HG03060 (cell line): ENCODE results near the gene STRIT1.
"Not testable (repeated sequence)": the region's sequence is repeated elsewhere in the genome, so short reads cannot be mapped to it uniquely, and the experiment has no call there.

ENCODE experiments used
- ATAC-seq: cut with Tn5 transposase; IDR thresholded peaks from one replicate; pipeline ENCODE4 v1.9.1; 2021; ENCODE audit warnings: low read depth, moderate number of reproducible peaks; ENCODE audit not compliant: unreplicated experiment

STRIT1 gene

GRCh38 chr3:155275159-155275754, 18.2 kb downstream of the STRIT1 start:
- ATAC-seq, result not testable (repeated sequence)

DNA sequence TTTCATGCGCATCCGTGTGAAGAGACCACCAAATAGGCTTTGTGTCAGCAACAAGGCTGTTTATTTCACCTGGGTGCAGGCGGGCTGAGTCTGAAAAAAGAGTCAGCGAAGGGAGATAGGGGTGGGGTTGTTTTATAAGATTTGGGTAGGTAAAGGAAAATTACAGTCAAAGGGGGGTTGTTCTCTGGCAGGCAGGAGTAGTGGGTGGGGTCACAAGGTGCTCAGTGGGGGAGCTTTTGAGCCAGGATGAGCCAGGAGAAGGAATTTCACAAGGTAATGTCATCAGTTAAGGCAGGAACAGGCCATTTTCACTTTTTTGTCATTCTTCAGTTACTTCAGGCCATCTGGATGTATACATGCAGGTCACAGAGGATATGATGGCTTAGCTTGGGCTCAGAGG, 19.0 kb downstream of the STRIT1 start:
- not testable (repeated sequence) for ATAC-seq

DNA sequence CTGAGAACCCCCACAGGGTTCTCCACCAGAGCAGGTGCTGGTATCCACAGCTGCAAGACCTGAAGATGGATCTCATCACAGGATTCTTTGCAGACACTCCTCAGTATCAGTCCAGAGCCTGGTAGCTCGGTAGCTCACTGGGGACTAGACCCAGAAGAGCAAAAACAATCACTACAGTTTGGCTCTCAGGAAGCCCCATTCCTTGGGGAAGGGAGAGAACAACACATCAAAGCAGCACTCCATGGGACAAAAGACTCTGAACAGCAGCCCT, 22.2 kb downstream of the STRIT1 start:
- no peak for ATAC-seq

GRCh38 chr3:155270485-155271342, 22.8 kb downstream of the STRIT1 start:
- ATAC-seq, result no peak

GRCh38 chr3:155270063-155270462, 23.4 kb downstream of the STRIT1 start:
- no peak for ATAC-seq

- not testable (repeated sequence) for ATAC-seq
Observed at GRCh38 chr3:155262855-155263254, 30.6 kb downstream of the STRIT1 start.

GRCh38 chr3:155262295-155262694, 31.2 kb downstream of the STRIT1 start:
- ATAC-seq, result no peak

GRCh38 chr3:155254445-155254844, 39.0 kb downstream of the STRIT1 start:
- ATAC-seq, result no peak

- no peak for ATAC-seq
Observed at GRCh38 chr3:155252535-155252934, 40.9 kb downstream of the STRIT1 start.

DNA sequence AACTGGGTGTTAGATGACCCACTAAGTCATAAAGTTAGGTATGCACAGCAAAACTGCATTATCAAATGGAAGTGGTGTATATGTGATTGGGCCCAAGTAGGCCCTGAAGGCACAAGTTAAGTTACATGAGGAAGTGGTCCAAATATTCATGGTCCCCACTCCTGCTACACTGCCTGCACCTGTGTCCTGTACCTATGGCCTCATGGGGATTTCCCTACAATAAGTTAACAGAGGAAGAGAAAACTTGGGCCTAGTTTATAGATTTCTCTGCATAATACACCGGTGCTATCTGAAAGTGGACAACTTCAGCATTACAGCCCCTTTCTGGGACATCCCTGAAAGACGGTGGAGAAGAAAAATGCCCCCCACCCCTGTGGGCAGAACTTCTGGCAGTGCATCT, 41.5 kb downstream of the STRIT1 start:
- ATAC-seq, result no peak

DNA sequence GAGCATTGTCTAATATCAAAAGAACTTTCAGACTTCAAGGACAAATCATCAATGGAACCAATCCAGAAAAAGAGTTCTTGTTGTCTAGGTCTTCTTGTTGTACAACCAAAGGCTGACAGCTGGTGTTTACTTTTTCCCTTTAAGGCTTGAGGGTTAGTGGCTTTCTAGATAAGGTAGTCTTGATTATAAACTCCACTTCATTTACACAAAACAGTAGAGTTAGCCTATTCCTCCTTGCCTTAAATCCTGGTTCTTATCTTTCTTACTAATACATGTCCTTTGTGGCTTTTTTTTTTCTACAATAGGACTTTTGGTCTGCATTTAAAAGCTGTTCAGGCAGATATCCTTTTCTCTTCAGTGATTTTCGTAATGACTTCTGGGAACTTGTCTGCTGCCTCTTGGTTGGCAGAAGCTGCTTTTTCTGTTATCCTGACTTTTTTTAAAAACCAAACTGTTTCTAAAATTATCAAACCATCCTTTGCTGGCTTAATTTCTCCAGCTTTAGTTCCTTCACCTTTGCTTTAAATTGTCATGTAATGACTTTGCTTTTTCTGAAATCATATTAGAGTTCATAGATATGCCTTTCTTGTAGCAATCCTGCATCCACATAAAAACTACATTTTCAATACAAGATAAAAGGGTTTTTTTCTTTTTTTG, 44.8 kb downstream of the STRIT1 start:
- no peak for ATAC-seq

- ATAC-seq, result no peak
Observed at GRCh38 chr3:155244699-155245098, 48.8 kb downstream of the STRIT1 start.

DNA sequence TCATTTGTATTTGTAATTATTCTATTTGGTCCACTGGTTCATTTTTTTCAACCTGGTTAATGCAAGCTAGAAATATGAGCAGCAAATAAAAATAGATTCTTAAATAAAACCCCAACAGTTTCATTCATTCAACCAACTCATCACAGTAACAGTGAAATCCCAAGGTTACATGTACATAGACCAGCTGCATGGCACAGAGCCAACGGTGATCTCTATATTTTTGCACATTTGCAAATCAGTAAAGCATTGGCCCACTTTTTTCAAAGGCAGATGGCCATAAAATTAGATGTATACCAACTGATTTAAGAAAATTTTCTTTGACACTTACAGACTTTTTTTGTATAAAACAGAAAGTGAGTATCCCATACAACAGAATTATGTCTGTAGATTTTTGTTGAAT, 49.3 kb downstream of the STRIT1 start:
- ATAC-seq, result no peak

DNA sequence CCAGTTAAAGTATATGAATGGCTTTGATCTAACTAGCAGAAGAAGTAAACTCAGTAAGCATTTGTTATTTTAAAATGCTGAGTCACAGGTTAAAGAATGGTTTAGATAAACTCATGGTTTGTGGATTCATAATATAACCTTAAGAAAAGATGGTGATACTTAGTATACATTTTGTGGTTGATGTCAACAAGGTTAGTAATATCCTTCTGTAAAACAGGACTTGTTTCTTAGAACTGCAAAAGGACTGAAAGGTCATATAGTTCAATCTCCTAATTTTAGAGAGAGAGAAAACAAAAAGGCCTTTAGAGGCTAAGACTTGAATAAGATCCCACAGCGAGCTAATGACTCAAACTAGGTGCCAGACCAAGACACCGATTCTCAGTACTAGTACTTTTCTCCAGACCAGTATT, 50.0 kb downstream of the STRIT1 start:
- ATAC-seq, result no peak

DNA sequence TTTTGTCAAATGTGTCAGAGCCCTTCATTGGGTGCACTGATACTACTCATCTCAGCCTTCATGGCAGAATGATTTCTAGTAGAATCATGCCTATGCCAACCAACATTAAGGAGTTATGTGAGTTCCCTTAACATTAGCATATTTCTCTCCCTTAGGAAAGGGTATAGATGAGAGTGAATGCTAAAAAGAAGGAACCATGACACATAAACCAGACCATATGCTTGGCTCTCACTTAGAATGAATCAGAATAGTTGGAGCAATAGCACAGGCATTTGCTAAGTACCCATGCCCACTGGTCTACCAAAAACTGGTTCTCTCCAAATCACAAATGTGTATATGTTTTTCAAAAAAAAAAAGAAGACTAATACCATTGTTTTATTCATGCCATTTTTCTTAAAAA, 51.1 kb downstream of the STRIT1 start:
- no peak for ATAC-seq

GRCh38 chr3:155241579-155241978, 51.9 kb downstream of the STRIT1 start:
- ATAC-seq, result no peak
